NK-92 (cell line): ENCODE results near the gene KDM6B.

ENCODE experiments used
- DNase-seq: peaks from one replicate; lab custom pipeline; 2025; ENCODE audit not compliant: unreplicated experiment; lab: John Stamatoyannopoulos, UW

The KDM6B gene

DNA sequence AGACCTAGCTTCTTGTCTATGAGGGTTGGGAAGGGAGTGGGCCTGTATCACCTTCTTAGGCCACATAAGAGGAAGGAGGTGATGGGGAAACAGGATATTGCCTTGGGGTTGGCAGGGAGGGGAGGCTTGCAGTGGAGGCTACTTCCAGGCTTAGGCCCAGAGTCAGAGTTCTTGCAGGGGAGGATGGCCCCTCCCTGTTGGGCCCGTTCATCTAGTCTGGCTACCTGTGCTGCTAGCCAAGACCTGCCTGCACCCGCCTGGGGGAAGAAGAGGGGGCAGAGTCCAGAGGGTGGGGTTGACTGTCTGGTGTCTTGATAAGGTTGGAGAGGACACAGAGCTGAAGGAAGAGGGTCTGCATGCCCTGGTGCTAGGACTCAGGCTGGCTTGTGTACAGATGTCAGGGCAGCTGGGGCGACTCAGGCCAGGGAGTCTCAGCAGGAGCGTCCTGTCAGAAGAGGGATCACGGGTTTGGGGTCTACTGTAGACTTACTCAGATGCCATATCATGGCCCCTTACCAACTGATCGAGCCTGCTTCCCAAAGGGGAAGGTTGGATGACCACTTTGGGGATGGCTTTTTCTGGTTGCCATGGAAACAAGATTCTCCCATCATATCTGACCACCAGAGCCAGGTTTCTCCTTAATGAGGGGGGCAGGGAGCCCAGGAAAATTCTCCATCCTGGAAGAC lies 5.3 kb downstream of the KDM6B start:
- no peak for DNase-seq

DNA sequence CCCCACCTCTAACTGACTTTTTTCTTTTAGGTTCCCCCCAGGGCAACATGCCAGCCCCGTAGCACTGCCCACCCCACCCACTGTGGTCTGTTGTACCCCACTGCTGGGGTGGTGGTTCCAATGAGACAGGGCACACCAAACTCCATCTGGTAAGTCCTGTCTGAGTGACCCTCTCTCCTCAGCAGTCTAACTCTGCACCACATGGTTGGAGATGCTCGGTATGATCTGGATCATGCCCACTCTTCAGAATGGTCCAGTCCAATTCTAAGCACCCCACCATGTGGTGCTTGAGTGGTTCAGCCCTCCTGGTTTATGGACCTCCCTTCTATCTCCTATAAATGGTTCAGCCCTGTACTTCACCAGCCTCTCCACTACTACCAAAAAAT lies 5.9 kb downstream of the KDM6B start:
- no peak for DNase-seq

DNA sequence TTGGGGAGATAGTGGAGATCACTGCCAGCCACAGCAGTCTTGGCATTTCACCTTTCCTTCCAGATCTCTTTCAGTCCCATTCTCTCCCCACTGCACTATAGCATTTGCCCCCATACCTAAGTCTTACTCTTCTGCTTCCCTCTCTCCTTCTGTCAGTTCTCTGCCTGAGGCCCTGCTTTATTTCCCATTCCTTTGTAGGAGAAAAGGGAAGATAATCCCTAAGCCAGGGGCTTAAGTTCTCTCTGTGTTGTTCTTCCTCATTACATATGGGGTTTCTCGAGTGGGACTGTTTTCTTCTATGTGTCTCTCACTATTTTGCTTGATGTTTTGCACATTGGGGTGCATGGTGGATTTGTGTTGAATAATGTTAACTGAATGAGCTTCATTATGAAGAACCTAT lies 6.4 kb downstream of the KDM6B start:
- DNase-seq: no peak

- DNase-seq: no peak
Measured at GRCh38 chr17:7840875-7841274, 6.9 kb downstream of the KDM6B start.

DNA sequence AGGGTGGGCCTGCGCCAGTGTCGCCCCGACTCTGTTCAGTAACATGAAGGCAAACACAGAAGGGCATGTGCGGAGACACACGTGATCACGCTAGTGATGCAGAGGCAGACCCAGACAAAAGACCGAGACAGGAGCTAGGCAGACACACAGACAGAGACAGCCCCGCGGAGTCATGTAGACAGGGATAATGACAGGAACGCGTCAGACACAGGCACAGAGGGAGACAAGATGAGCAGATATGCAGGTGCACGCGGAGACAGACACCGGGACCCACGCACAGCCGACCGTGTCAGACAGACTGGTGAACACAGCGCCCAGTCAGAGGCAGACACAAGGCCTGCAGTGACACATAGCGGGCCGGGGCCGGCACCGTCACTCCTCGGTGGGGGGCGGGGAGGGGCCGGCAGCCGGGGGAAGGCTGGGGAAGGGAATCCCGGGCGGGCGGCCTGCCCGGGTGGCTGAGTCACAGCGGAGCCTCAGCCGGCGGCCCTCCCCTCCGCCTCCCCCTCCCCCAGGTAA lies 7.4 kb downstream of the KDM6B start:
- DNase-seq: peak; percentile 41

GRCh38 chr17:7841915-7842379 lies 7.9 kb downstream of the KDM6B start:
- DNase-seq: peak; percentile 33

GRCh38 chr17:7842380-7843256 lies 8.6 kb downstream of the KDM6B start:
- peak; percentile 64 for DNase-seq

- DNase-seq: no peak
Measured at GRCh38 chr17:7843257-7843535, 9.2 kb downstream of the KDM6B start.

- peak; percentile 65 for DNase-seq
Measured at GRCh38 chr17:7843536-7844291, 9.7 kb downstream of the KDM6B start.

- DNase-seq: no peak
Measured at GRCh38 chr17:7844292-7845154, 10.5 kb downstream of the KDM6B start.

DNA sequence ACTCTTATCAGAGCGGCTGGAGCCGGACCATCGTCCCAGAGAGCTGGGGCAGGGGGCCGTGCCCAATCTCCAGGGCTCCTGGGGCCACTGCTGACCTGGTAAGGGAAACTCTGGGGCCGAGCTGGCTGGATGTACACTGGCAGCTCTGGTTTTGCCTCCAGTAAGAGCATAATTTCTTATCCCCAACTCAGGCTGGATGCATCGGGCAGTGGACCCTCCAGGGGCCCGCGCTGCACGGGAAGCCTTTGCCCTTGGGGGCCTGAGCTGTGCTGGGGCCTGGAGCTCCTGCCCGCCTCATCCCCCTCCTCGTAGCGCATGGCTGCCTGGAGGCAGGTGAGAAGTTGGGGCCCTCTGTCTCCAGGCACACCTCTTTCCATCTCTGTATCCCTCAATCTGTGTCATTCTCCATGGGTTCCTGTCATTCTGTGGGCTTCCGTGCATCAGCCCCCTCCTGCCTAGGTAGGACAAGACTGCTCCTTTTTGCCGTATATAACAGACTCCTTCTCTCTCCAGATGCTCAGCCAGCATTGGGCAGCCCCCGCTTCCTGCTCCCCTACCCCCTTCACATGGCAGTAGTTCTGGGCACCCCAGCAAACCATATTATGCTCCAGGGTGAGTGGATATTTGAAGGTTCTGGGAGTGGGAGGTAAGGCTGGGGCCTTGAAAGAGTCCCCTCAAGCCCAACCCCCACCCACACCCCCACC lies 11.5 kb downstream of the KDM6B start:
- no peak for DNase-seq

DNA sequence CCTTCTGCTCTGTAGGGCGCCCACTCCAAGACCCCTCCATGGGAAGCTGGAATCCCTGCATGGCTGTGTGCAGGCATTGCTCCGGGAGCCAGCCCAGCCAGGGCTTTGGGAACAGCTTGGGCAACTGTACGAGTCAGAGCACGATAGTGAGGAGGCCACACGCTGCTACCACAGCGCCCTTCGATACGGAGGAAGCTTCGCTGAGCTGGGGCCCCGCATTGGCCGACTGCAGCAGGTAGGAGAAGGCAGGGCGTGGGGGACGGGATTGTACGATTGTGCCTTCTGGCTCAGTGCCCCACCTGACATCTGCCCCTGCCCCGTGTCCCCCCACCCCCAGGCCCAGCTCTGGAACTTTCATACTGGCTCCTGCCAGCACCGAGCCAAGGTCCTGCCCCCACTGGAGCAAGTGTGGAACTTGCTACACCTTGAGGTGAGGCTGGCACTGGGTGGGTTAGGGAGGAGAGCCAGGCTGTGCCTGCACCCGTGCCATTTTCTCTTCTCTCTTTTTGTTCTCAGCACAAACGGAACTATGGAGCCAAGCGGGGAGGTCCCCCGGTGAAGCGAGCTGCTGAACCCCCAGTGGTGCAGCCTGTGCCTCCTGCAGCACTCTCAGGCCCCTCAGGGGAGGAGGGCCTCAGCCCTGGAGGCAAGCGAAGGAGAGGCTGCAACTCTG lies 12.2 kb downstream of the KDM6B start:
- DNase-seq: no peak

- DNase-seq: no peak
Measured at GRCh38 chr17:7846765-7847661, 13.0 kb downstream of the KDM6B start.

- DNase-seq: no peak
Measured at GRCh38 chr17:7848131-7848579, 14.1 kb downstream of the KDM6B start.

- DNase-seq: no peak
Measured at GRCh38 chr17:7848739-7849129, 14.7 kb downstream of the KDM6B start.

DNA sequence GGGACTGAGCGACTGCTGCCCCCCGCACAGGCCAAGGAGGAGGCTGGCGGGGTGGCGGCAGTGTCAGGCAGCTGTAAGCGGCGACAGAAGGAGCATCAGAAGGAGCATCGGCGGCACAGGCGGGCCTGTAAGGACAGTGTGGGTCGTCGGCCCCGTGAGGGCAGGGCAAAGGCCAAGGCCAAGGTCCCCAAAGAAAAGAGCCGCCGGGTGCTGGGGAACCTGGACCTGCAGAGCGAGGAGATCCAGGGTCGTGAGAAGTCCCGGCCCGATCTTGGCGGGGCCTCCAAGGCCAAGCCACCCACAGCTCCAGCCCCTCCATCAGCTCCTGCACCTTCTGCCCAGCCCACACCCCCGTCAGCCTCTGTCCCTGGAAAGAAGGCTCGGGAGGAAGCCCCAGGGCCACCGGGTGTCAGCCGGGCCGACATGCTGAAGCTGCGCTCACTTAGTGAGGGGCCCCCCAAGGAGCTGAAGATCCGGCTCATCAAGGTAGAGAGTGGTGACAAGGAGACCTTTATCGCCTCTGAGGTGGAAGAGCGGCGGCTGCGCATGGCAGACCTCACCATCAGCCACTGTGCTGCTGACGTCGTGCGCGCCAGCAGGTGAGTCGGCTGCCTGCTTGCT lies 15.2 kb downstream of the KDM6B start:
- DNase-seq: no peak

- no peak for DNase-seq
Measured at GRCh38 chr17:7849751-7850504, 15.9 kb downstream of the KDM6B start.
